ENCODE measurements around the gene ITGA1.

DNA sequence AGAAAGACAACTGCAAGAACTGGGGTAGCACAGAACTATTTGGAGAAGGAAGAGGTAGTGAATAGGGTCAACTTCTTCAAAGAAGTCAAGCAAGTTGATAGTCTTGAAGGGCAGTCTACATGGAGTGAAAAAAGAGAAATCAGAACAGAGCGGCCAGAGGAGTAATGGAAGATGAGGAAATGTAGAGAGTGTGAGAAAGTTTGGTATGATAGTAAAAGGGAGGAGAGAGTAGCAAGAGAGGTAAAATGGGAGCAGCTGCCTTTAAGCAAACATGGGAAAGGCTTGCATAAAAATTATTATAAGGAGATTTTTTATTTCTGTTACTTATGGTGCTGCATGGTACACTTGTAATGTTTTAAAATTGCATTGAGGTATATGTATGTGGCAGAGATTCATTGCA, 208.2 kb downstream of the ITGA1 start:
- TF ChIP-seq RNF2 (conservative IDR thresholded peaks at IDR 0.05; ENCODE audit: low read depth) (no peak), EP300 (IDR thresholded peaks at IDR 0.05; ENCODE audit: low read depth in 2 of 2, low read length in 2 of 2) (no peak), EP300 (CRISPR knock-in tag; IDR thresholded peaks at IDR 0.05; ENCODE audit: borderline replicate concordance) (no peak), ZBTB38 (CRISPR knock-in tag; IDR thresholded peaks at IDR 0.05) (no peak), ZNF383 (CRISPR knock-in tag; IDR thresholded peaks at IDR 0.05; ENCODE audit: borderline replicate concordance) (no peak), POLR2A (IDR thresholded peaks at IDR 0.05; ENCODE audit: insufficient read depth in 1 of 2, low read depth in 2 of 2, low read length in 2 of 2) (no peak), FOXK1 (CRISPR knock-in tag; IDR thresholded peaks at IDR 0.05; ENCODE audit: borderline replicate concordance, low read depth) (no peak), KLF12 (CRISPR knock-in tag; IDR thresholded peaks at IDR 0.05; ENCODE audit: borderline replicate concordance) (no peak), ZNF567 (CRISPR knock-in tag; IDR thresholded peaks at IDR 0.05; ENCODE audit: borderline replicate concordance) (no peak), ERF (CRISPR knock-in tag; IDR thresholded peaks at IDR 0.05) (no peak), ZNF24 (IDR thresholded peaks at IDR 0.05) (no peak)
- TF ChIP-seq, protein P1, sequence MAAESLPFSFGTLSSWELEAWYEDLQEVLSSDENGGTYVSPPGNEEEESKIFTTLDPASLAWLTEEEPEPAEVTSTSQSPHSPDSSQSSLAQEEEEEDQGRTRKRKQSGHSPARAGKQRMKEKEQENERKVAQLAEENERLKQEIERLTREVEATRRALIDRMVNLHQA (CRISPR knock-in tag; IDR thresholded peaks at IDR 0.05), result no peak
- TF ChIP-seq, protein P2, sequence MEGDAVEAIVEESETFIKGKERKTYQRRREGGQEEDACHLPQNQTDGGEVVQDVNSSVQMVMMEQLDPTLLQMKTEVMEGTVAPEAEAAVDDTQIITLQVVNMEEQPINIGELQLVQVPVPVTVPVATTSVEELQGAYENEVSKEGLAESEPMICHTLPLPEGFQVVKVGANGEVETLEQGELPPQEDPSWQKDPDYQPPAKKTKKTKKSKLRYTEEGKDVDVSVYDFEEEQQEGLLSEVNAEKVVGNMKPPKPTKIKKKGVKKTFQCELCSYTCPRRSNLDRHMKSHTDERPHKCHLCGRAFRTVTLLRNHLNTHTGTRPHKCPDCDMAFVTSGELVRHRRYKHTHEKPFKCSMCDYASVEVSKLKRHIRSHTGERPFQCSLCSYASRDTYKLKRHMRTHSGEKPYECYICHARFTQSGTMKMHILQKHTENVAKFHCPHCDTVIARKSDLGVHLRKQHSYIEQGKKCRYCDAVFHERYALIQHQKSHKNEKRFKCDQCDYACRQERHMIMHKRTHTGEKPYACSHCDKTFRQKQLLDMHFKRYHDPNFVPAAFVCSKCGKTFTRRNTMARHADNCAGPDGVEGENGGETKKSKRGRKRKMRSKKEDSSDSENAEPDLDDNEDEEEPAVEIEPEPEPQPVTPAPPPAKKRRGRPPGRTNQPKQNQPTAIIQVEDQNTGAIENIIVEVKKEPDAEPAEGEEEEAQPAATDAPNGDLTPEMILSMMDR (CRISPR knock-in tag; IDR thresholded peaks at IDR 0.05), result no peak
- TF ChIP-seq, protein P3, sequence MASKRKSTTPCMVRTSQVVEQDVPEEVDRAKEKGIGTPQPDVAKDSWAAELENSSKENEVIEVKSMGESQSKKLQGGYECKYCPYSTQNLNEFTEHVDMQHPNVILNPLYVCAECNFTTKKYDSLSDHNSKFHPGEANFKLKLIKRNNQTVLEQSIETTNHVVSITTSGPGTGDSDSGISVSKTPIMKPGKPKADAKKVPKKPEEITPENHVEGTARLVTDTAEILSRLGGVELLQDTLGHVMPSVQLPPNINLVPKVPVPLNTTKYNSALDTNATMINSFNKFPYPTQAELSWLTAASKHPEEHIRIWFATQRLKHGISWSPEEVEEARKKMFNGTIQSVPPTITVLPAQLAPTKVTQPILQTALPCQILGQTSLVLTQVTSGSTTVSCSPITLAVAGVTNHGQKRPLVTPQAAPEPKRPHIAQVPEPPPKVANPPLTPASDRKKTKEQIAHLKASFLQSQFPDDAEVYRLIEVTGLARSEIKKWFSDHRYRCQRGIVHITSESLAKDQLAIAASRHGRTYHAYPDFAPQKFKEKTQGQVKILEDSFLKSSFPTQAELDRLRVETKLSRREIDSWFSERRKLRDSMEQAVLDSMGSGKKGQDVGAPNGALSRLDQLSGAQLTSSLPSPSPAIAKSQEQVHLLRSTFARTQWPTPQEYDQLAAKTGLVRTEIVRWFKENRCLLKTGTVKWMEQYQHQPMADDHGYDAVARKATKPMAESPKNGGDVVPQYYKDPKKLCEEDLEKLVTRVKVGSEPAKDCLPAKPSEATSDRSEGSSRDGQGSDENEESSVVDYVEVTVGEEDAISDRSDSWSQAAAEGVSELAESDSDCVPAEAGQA (IDR thresholded peaks at IDR 0.05; ENCODE audit: low read depth), result no peak
- TF ChIP-seq, protein P3 (CRISPR knock-in tag; IDR thresholded peaks at IDR 0.05; ENCODE audit: borderline replicate concordance), result no peak
- TF ChIP-seq, protein P4, sequence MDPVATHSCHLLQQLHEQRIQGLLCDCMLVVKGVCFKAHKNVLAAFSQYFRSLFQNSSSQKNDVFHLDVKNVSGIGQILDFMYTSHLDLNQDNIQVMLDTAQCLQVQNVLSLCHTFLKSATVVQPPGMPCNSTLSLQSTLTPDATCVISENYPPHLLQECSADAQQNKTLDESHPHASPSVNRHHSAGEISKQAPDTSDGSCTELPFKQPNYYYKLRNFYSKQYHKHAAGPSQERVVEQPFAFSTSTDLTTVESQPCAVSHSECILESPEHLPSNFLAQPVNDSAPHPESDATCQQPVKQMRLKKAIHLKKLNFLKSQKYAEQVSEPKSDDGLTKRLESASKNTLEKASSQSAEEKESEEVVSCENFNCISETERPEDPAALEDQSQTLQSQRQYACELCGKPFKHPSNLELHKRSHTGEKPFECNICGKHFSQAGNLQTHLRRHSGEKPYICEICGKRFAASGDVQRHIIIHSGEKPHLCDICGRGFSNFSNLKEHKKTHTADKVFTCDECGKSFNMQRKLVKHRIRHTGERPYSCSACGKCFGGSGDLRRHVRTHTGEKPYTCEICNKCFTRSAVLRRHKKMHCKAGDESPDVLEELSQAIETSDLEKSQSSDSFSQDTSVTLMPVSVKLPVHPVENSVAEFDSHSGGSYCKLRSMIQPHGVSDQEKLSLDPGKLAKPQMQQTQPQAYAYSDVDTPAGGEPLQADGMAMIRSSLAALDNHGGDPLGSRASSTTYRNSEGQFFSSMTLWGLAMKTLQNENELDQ (CRISPR knock-in tag; IDR thresholded peaks at IDR 0.05; ENCODE audit: borderline replicate concordance), result no peak

All from HepG2 (cell line).